ENCODE data around the gene FAXDC2. TPM values are rescaled to one million over a fixed set of nuclear protein-coding genes. Genes with fewer than 3 reads are reported as not detected.
"Not testable (repeated sequence)": the region's sequence is repeated elsewhere in the genome, so short reads cannot be mapped to it uniquely, and the experiment has no call there.

Gene FAXDC2
- total RNA-seq, 1 donor from 2014 or later: 7.3 TPM

GRCh38 chr5:154834053-154834452, 16.4 kb downstream of the FAXDC2 start:
- no peaks in the 10 kb centered on the region for H3F3A ChIP-seq (ENCODE audit: low read depth)
- no peak overlapping the region for H2AFZ ChIP-seq (replicated peaks)
- Mint-ChIP-seq H3K9me3 (no peaks in the 10 kb centered on the region), H3K27ac (no peak overlapping the region), H3K4me3 (no peak overlapping the region), H3K36me3 (peaks cover 12% of the 10 kb centered on the region), H3K4me1 (no peaks in the 10 kb centered on the region), H3K27me3 (ENCODE audit: insufficient read depth, low read depth) (peaks cover 3% of the 10 kb centered on the region)
- H3K4me1 ChIP-seq: peaks cover 5% of the 10 kb centered on the region
- no peak overlapping the region for H3K4me3 ChIP-seq
- TF ChIP-seq EZH2 (IDR thresholded peaks at IDR 0.05): no peak
- TF ChIP-seq CTCF (IDR thresholded peaks at IDR 0.05): no peak
- TF ChIP-seq EZH2phosphoT487 (IDR thresholded peaks at IDR 0.05): no peak
- no peak overlapping the region for H3K27ac ChIP-seq
- no peak overlapping the region for H3K9ac ChIP-seq
- no peak for DNase-seq (ENCODE audit: low spot score)
- no peaks in the 10 kb centered on the region for H3K79me2 ChIP-seq (ENCODE audit: low read depth)
- no peaks in the 10 kb centered on the region for H4K20me1 ChIP-seq (ENCODE audit: low read depth)
- H3K27me3 ChIP-seq: no peaks in the 10 kb centered on the region
- H3K4me2 ChIP-seq: no peak overlapping the region
- H3K9me3 ChIP-seq (ENCODE audit: low read depth): no peaks in the 10 kb centered on the region
- H3K36me3 ChIP-seq: no peaks in the 10 kb centered on the region

- not testable (repeated sequence) for H3K27me3 ChIP-seq; H2AFZ ChIP-seq (replicated peaks); H3K4me1 Mint-ChIP-seq; H4K20me1 ChIP-seq (ENCODE audit: low read depth); DNase-seq (ENCODE audit: low spot score); H3K4me2 ChIP-seq; H3F3A ChIP-seq (ENCODE audit: low read depth); H3K9ac ChIP-seq; H3K9me3 Mint-ChIP-seq; H3K9me3 ChIP-seq (ENCODE audit: low read depth); H3K27ac ChIP-seq; H3K79me2 ChIP-seq (ENCODE audit: low read depth); H3K4me3 Mint-ChIP-seq; H3K4me3 ChIP-seq; H3K27ac Mint-ChIP-seq; H3K4me1 ChIP-seq; H3K27me3 Mint-ChIP-seq (ENCODE audit: insufficient read depth, low read depth); H3K36me3 ChIP-seq
- peaks cover 14% of the 10 kb centered on the region for H3K36me3 Mint-ChIP-seq
Observed at GRCh38 chr5:154832804-154833203, 17.6 kb downstream of the FAXDC2 start.

GRCh38 chr5:154831451-154831850, 19.0 kb downstream of the FAXDC2 start:
- DNase-seq (ENCODE audit: low spot score): no peak
- Mint-ChIP-seq H3K4me1 (no peaks in the 10 kb centered on the region), H3K27ac (no peak overlapping the region), H3K27me3 (ENCODE audit: insufficient read depth, low read depth) (peaks cover 3% of the 10 kb centered on the region), H3K9me3 (no peaks in the 10 kb centered on the region), H3K36me3 (peaks cover 11% of the 10 kb centered on the region), H3K4me3 (no peak overlapping the region)
- H3K27me3 ChIP-seq: no peaks in the 10 kb centered on the region
- no peak overlapping the region for H3K4me3 ChIP-seq
- H3K27ac ChIP-seq: no peak overlapping the region
- H2AFZ ChIP-seq (replicated peaks): no peak overlapping the region
- no peaks in the 10 kb centered on the region for H3F3A ChIP-seq (ENCODE audit: low read depth)
- H3K4me1 ChIP-seq: peaks cover 5% of the 10 kb centered on the region
- no peaks in the 10 kb centered on the region for H3K9me3 ChIP-seq (ENCODE audit: low read depth)
- no peaks in the 10 kb centered on the region for H3K36me3 ChIP-seq
- no peak overlapping the region for H3K4me2 ChIP-seq
- H3K9ac ChIP-seq: no peak overlapping the region
- TF ChIP-seq CTCF (IDR thresholded peaks at IDR 0.05) (no peak), EZH2phosphoT487 (IDR thresholded peaks at IDR 0.05) (no peak), EZH2 (IDR thresholded peaks at IDR 0.05) (no peak)
- no peaks in the 10 kb centered on the region for H4K20me1 ChIP-seq (ENCODE audit: low read depth)
- H3K79me2 ChIP-seq (ENCODE audit: low read depth): no peaks in the 10 kb centered on the region

GRCh38 chr5:154830596-154830995, 19.8 kb downstream of the FAXDC2 start:
- no peak overlapping the region for H3K27ac Mint-ChIP-seq
- H3K79me2 ChIP-seq (ENCODE audit: low read depth): no peaks in the 10 kb centered on the region
- H2AFZ ChIP-seq (replicated peaks): no peak overlapping the region
- no peaks in the 10 kb centered on the region for H4K20me1 ChIP-seq (ENCODE audit: low read depth)
- H3K4me3 Mint-ChIP-seq: no peak overlapping the region
- no peaks in the 10 kb centered on the region for H3K27me3 ChIP-seq
- H3K9ac ChIP-seq: no peak overlapping the region
- H3F3A ChIP-seq (ENCODE audit: low read depth): no peaks in the 10 kb centered on the region
- H3K4me1 Mint-ChIP-seq: no peaks in the 10 kb centered on the region
- peaks cover 3% of the 10 kb centered on the region for H3K27me3 Mint-ChIP-seq (ENCODE audit: insufficient read depth, low read depth)
- H3K36me3 Mint-ChIP-seq: peaks cover 11% of the 10 kb centered on the region
- no peaks in the 10 kb centered on the region for H3K9me3 Mint-ChIP-seq
- no peak for TF ChIP-seq EZH2phosphoT487 (IDR thresholded peaks at IDR 0.05)
- no peak for DNase-seq (ENCODE audit: low spot score)
- H3K27ac ChIP-seq: no peak overlapping the region
- no peak overlapping the region for H3K4me3 ChIP-seq
- no peak overlapping the region for H3K4me2 ChIP-seq
- H3K9me3 ChIP-seq (ENCODE audit: low read depth): no peaks in the 10 kb centered on the region
- no peaks in the 10 kb centered on the region for H3K36me3 ChIP-seq
- peaks cover 5% of the 10 kb centered on the region for H3K4me1 ChIP-seq

Data from neural progenitor cell (in vitro differentiated cells).